ENCODE results near the gene RELCH.

RELCH gene

GRCh38 chr18:62343316-62343715 is 156.3 kb downstream of the RELCH start:
- TF ChIP-seq CTCF (IDR thresholded peaks at IDR 0.05; ENCODE audit: low read length) (no peak), EZH2phosphoT487 (IDR thresholded peaks at IDR 0.05; ENCODE audit: low read length) (no peak), EZH2 (optimal IDR thresholded peaks at IDR 0.05; ENCODE audit: low read depth, low read length) (no peak)
- Histone ChIP-seq H2AFZ (ENCODE audit: low read length) (no peak overlapping the region), H3K27ac (ENCODE audit: low read length) (no peak overlapping the region), H3K9me3 (replicated peaks; ENCODE audit: insufficient read depth, low read length) (no peaks in the 10 kb centered on the region), H3K79me2 (ENCODE audit: low read length) (no peaks in the 10 kb centered on the region), H3K9ac (ENCODE audit: low read length) (no peak overlapping the region), H3K4me1 (ENCODE audit: low read length) (no peaks in the 10 kb centered on the region), H3K27me3 (replicated peaks; ENCODE audit: insufficient read depth, low read length) (no peaks in the 10 kb centered on the region), H4K20me1 (ENCODE audit: insufficient read depth, low read length) (no peaks in the 10 kb centered on the region), H3K4me2 (ENCODE audit: low read depth, low read length) (no peak overlapping the region), H3K9me2 (replicated peaks; ENCODE audit: insufficient read depth, low read length) (no peaks in the 10 kb centered on the region), H3K4me3 (ENCODE audit: low read length) (no peak overlapping the region), H3F3A (ENCODE audit: insufficient read depth, low read length) (no peaks in the 10 kb centered on the region), H3K36me3 (replicated peaks; ENCODE audit: insufficient read depth, low read length) (no peaks in the 10 kb centered on the region; the same call in 1 of the 2 replicates)
- DNase-seq, result no peak

- Histone ChIP-seq H3F3A (ENCODE audit: insufficient read depth, low read length) (no peaks in the 10 kb centered on the region), H3K79me2 (ENCODE audit: low read length) (no peaks in the 10 kb centered on the region), H3K9me2 (replicated peaks; ENCODE audit: insufficient read depth, low read length) (no peaks in the 10 kb centered on the region), H3K9ac (ENCODE audit: low read length) (no peak overlapping the region), H3K36me3 (replicated peaks; ENCODE audit: insufficient read depth, low read length) (no peaks in the 10 kb centered on the region; the same call in 1 of the 2 replicates), H3K27ac (ENCODE audit: low read length) (no peak overlapping the region), H3K4me3 (ENCODE audit: low read length) (no peak overlapping the region), H3K9me3 (replicated peaks; ENCODE audit: insufficient read depth, low read length) (no peaks in the 10 kb centered on the region), H4K20me1 (ENCODE audit: insufficient read depth, low read length) (no peaks in the 10 kb centered on the region), H3K27me3 (replicated peaks; ENCODE audit: insufficient read depth, low read length) (no peaks in the 10 kb centered on the region), H3K4me2 (ENCODE audit: low read depth, low read length) (no peak overlapping the region), H3K4me1 (ENCODE audit: low read length) (no peaks in the 10 kb centered on the region), H2AFZ (ENCODE audit: low read length) (no peak overlapping the region)
- TF ChIP-seq CTCF (IDR thresholded peaks at IDR 0.05; ENCODE audit: low read length) (no peak), EZH2phosphoT487 (IDR thresholded peaks at IDR 0.05; ENCODE audit: low read length) (no peak), EZH2 (optimal IDR thresholded peaks at IDR 0.05; ENCODE audit: low read depth, low read length) (no peak)
- no peak for DNase-seq
Observed at GRCh38 chr18:62345909-62346308, 158.9 kb downstream of the RELCH start.

GRCh38 chr18:62346333-62347088 is 159.5 kb downstream of the RELCH start:
- H3K9me2 ChIP-seq (replicated peaks; ENCODE audit: insufficient read depth, low read length), result no peaks in the 10 kb centered on the region
- TF ChIP-seq EZH2 (optimal IDR thresholded peaks at IDR 0.05; ENCODE audit: low read depth, low read length) (no peak), CTCF (IDR thresholded peaks at IDR 0.05; ENCODE audit: low read length) (no peak), EZH2phosphoT487 (IDR thresholded peaks at IDR 0.05; ENCODE audit: low read length) (no peak)
- no peak overlapping the region for H3K4me3 ChIP-seq (ENCODE audit: low read length)
- no peak overlapping the region for H3K27ac ChIP-seq (ENCODE audit: low read length)
- H3K4me2 ChIP-seq (ENCODE audit: low read depth, low read length), result no peak overlapping the region
- H2AFZ ChIP-seq (ENCODE audit: low read length), result no peak overlapping the region
- no peaks in the 10 kb centered on the region for H3K4me1 ChIP-seq (ENCODE audit: low read length)
- no peaks in the 10 kb centered on the region for H4K20me1 ChIP-seq (ENCODE audit: insufficient read depth, low read length)
- no peaks in the 10 kb centered on the region for H3K79me2 ChIP-seq (ENCODE audit: low read length)
- H3K36me3 ChIP-seq (replicated peaks; ENCODE audit: insufficient read depth, low read length), result no peaks in the 10 kb centered on the region; the same call in 1 of the 2 replicates
- DNase-seq, result no peak
- no peaks in the 10 kb centered on the region for H3F3A ChIP-seq (ENCODE audit: insufficient read depth, low read length)
- no peaks in the 10 kb centered on the region for H3K27me3 ChIP-seq (replicated peaks; ENCODE audit: insufficient read depth, low read length)
- H3K9ac ChIP-seq (ENCODE audit: low read length), result no peak overlapping the region
- H3K9me3 ChIP-seq (replicated peaks; ENCODE audit: insufficient read depth, low read length), result no peaks in the 10 kb centered on the region
